ENCODE data around the gene COL20A1.

GRCh38 chr20:63332488-63333240 lies 39.7 kb downstream of the COL20A1 start:
- TF ChIP-seq, protein P1, sequence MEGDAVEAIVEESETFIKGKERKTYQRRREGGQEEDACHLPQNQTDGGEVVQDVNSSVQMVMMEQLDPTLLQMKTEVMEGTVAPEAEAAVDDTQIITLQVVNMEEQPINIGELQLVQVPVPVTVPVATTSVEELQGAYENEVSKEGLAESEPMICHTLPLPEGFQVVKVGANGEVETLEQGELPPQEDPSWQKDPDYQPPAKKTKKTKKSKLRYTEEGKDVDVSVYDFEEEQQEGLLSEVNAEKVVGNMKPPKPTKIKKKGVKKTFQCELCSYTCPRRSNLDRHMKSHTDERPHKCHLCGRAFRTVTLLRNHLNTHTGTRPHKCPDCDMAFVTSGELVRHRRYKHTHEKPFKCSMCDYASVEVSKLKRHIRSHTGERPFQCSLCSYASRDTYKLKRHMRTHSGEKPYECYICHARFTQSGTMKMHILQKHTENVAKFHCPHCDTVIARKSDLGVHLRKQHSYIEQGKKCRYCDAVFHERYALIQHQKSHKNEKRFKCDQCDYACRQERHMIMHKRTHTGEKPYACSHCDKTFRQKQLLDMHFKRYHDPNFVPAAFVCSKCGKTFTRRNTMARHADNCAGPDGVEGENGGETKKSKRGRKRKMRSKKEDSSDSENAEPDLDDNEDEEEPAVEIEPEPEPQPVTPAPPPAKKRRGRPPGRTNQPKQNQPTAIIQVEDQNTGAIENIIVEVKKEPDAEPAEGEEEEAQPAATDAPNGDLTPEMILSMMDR (IDR thresholded peaks at IDR 0.05) = no peak
- TF ChIP-seq POLR2AphosphoS5 (IDR thresholded peaks at IDR 0.05) (no peak), POLR2A (IDR thresholded peaks at IDR 0.05) (no peak)
